Measurements from ENCODE around the gene RPRM. TPM values are rescaled to one million over a fixed set of nuclear protein-coding genes. Genes with fewer than 3 reads are reported as not detected.

Gene RPRM
- total RNA-seq, 1 donor from 2014 or later, result not detected

GRCh38 chr2:153479573-153479972 is 1.0 kb upstream of the RPRM start:
- intact Hi-C loops (cut with micrococcal nuclease), result loop anchor here (2.0 kb wide), 1 partner anchor 739 kb away; no protein-coding TSS in a partner anchor
- no peak for ATAC-seq (ENCODE audit: low read depth)
- no peak for TF ChIP-seq CTCF (IDR thresholded peaks at IDR 0.05)
- H3K27ac Mint-ChIP-seq, result no peak overlapping the region
- CTCF ChIA-PET, result interaction anchor here (1.3 kb wide), 1 partner anchor 9 kb away, joined by 5 read pairs; no protein-coding TSS in a partner anchor
- H3K4me3 Mint-ChIP-seq, result no peak overlapping the region
- peaks cover 55% of the 10 kb centered on the region for H3K27me3 Mint-ChIP-seq
- no peaks in the 10 kb centered on the region for H3K36me3 Mint-ChIP-seq (ENCODE audit: low read depth)
- H3K4me1 Mint-ChIP-seq, result peaks cover 22% of the 10 kb centered on the region
- DNase-seq, result no peak
- POLR2A ChIA-PET, result no interaction called here
- no peaks in the 10 kb centered on the region for H3K9me3 Mint-ChIP-seq

GRCh38 chr2:153477636-153478288 is 800 bp downstream of the RPRM start:
- H3K4me1 Mint-ChIP-seq, result peaks cover 22% of the 10 kb centered on the region
- DNase-seq, result no peak
- H3K9me3 Mint-ChIP-seq, result no peaks in the 10 kb centered on the region
- CTCF ChIA-PET, result no interaction called here
- H3K27ac Mint-ChIP-seq, result no peak overlapping the region
- no peak for ATAC-seq (ENCODE audit: low read depth)
- POLR2A ChIA-PET, result no interaction called here
- H3K36me3 Mint-ChIP-seq (ENCODE audit: low read depth), result no peaks in the 10 kb centered on the region
- peaks cover 56% of the 10 kb centered on the region for H3K27me3 Mint-ChIP-seq
- H3K4me3 Mint-ChIP-seq, result peak overlapping the region; percentile 73
- intact Hi-C loops (cut with micrococcal nuclease), result loop anchor here (2.0 kb wide), 1 partner anchor 737 kb away; no protein-coding TSS in a partner anchor
- no peak for TF ChIP-seq CTCF (IDR thresholded peaks at IDR 0.05)

- intact Hi-C loops (cut with micrococcal nuclease), result no loop called here
- H3K27me3 Mint-ChIP-seq, result peaks cover 52% of the 10 kb centered on the region
- POLR2A ChIA-PET, result no interaction called here
- ATAC-seq (ENCODE audit: low read depth), result no peak
- no peaks in the 10 kb centered on the region for H3K36me3 Mint-ChIP-seq (ENCODE audit: low read depth)
- CTCF ChIA-PET, result no interaction called here
- H3K9me3 Mint-ChIP-seq, result no peaks in the 10 kb centered on the region
- peaks cover 22% of the 10 kb centered on the region for H3K4me1 Mint-ChIP-seq
- DNase-seq, result no peak
- H3K4me3 Mint-ChIP-seq, result peak overlapping the region; percentile 24
- no peak overlapping the region for H3K27ac Mint-ChIP-seq
- TF ChIP-seq CTCF (IDR thresholded peaks at IDR 0.05), result no peak
Measured at GRCh38 chr2:153476816-153477635, 1.5 kb downstream of the RPRM start.

GRCh38 chr2:153476491-153476815 is 2.1 kb downstream of the RPRM start:
- Mint-ChIP-seq H3K9me3 (no peaks in the 10 kb centered on the region), H3K36me3 (ENCODE audit: low read depth) (no peaks in the 10 kb centered on the region), H3K27me3 (peaks cover 51% of the 10 kb centered on the region), H3K4me1 (peaks cover 22% of the 10 kb centered on the region), H3K4me3 (no peak overlapping the region), H3K27ac (no peak overlapping the region)
- intact Hi-C loops (cut with micrococcal nuclease), result no loop called here
- ATAC-seq (ENCODE audit: low read depth) (no peak), DNase-seq (no peak)
- ChIA-PET CTCF (interaction anchor here (1.2 kb wide), 1 partner anchor 14 kb away, joined by 3 read pairs; no protein-coding TSS in a partner anchor), POLR2A (no interaction called here)
- no peak for TF ChIP-seq CTCF (IDR thresholded peaks at IDR 0.05)

- Mint-ChIP-seq H3K36me3 (ENCODE audit: low read depth) (no peaks in the 10 kb centered on the region), H3K27ac (no peak overlapping the region), H3K9me3 (no peaks in the 10 kb centered on the region), H3K4me1 (peaks cover 22% of the 10 kb centered on the region), H3K4me3 (no peak overlapping the region), H3K27me3 (peaks cover 43% of the 10 kb centered on the region)
- ChIA-PET CTCF (interaction anchor here (1.2 kb wide), 1 partner anchor 15 kb away, joined by 3 read pairs; no protein-coding TSS in a partner anchor), POLR2A (no interaction called here)
- no peak for DNase-seq
- intact Hi-C loops (cut with micrococcal nuclease), result no loop called here
- ATAC-seq (ENCODE audit: low read depth), result no peak
- TF ChIP-seq CTCF (IDR thresholded peaks at IDR 0.05), result no peak
Measured at GRCh38 chr2:153474876-153475435, 3.6 kb downstream of the RPRM start.
